Neural crest cell (in vitro differentiated cells): ENCODE results near the gene LRWD1. TPM values are rescaled to one million over a fixed set of nuclear protein-coding genes. Genes with fewer than 3 reads are reported as not detected.
"Not testable (repeated sequence)": the region's sequence is repeated elsewhere in the genome, so short reads cannot be mapped to it uniquely, and the experiment has no call there.

Experiments used
- DNase-seq: peaks from one replicate; pipeline ENCODE4 v3.0.0; 2021; ENCODE audit warnings: low read depth, mixed read lengths, low spot score
- H3K27ac Mint-ChIP-seq: one replicate; pipeline ENCODE4 v1.8.0; 2021; ENCODE audit warnings: mild to moderate bottlenecking, mixed read lengths; ENCODE audit not compliant: unreplicated experiment
- H3K27me3 Mint-ChIP-seq: 2 replicates; pipeline ENCODE4 v1.8.0; 2021; ENCODE audit warnings: low read depth, mild to moderate bottlenecking, mixed read lengths
- H3K36me3 Mint-ChIP-seq: 2 replicates; pipeline ENCODE4 v1.8.0; 2021; ENCODE audit warnings: low read depth, mild to moderate bottlenecking, mixed read lengths
- H3K4me1 Mint-ChIP-seq: 2 replicates; pipeline ENCODE4 v1.8.0; 2021; ENCODE audit warnings: mixed read lengths
- H3K4me3 Mint-ChIP-seq: one replicate; pipeline ENCODE4 v1.8.0; 2021; ENCODE audit warnings: mild to moderate bottlenecking, mixed read lengths
- H3K9me3 Mint-ChIP-seq: 2 replicates; pipeline ENCODE4 v1.8.0; 2021; ENCODE audit warnings: mixed read lengths
- CTCF ChIP-seq: fragments of 200-600 bp; sonication (generic); conservative IDR thresholded peaks from 2 replicates; pipeline ENCODE4 v1.5.0; 2021; ENCODE audit warnings: antibody characterized with exemption, mild to moderate bottlenecking
- total RNA-seq: library from RNA; stranded (reverse); gene quantifications from 2 replicates; pipeline ENCODE4 v1.2.1, GENCODE V29; 2021

Gene LRWD1
- total RNA-seq, 1 donor from 2014 or later = 36.7 TPM

- Mint-ChIP-seq H3K36me3 (peaks cover 2% of the 10 kb centered on the region), H3K4me1 (peaks cover 11% of the 10 kb centered on the region), H3K27ac (no peak overlapping the region), H3K4me3 (no peak overlapping the region), H3K9me3 (no peaks in the 10 kb centered on the region), H3K27me3 (no peaks in the 10 kb centered on the region)
- TF ChIP-seq CTCF = no peak
- DNase-seq = no peak
These were observed 12.3 kb upstream of the LRWD1 start for GRCh38 chr7:102452451-102452850.

GRCh38 chr7:102453319-102453718 lies 11.5 kb upstream of the LRWD1 start:
- peaks cover 11% of the 10 kb centered on the region for H3K4me1 Mint-ChIP-seq
- no peak overlapping the region for H3K4me3 Mint-ChIP-seq
- H3K27ac Mint-ChIP-seq = no peak overlapping the region
- no peaks in the 10 kb centered on the region for H3K9me3 Mint-ChIP-seq
- TF ChIP-seq CTCF = no peak
- no peaks in the 10 kb centered on the region for H3K27me3 Mint-ChIP-seq
- peaks cover 2% of the 10 kb centered on the region for H3K36me3 Mint-ChIP-seq
- no peak for DNase-seq

GRCh38 chr7:102454468-102454867 lies 10.3 kb upstream of the LRWD1 start:
- Mint-ChIP-seq H3K36me3 (peaks cover 2% of the 10 kb centered on the region), H3K4me3 (no peak overlapping the region), H3K27me3 (no peaks in the 10 kb centered on the region), H3K4me1 (peaks cover 11% of the 10 kb centered on the region), H3K27ac (no peak overlapping the region), H3K9me3 (no peaks in the 10 kb centered on the region)
- no peak for TF ChIP-seq CTCF
- no peak for DNase-seq

GRCh38 chr7:102454932-102455331 lies 9.9 kb upstream of the LRWD1 start:
- H3K4me1 Mint-ChIP-seq = peaks cover 11% of the 10 kb centered on the region
- not testable (repeated sequence) for H3K27me3 Mint-ChIP-seq, H3K9me3 Mint-ChIP-seq, DNase-seq, H3K4me3 Mint-ChIP-seq, H3K36me3 Mint-ChIP-seq, H3K27ac Mint-ChIP-seq

- Mint-ChIP-seq H3K4me3 (no peak overlapping the region), H3K9me3 (no peaks in the 10 kb centered on the region), H3K4me1 (peaks cover 8% of the 10 kb centered on the region), H3K27me3 (no peaks in the 10 kb centered on the region), H3K36me3 (peaks cover 2% of the 10 kb centered on the region), H3K27ac (no peak overlapping the region)
- no peak for TF ChIP-seq CTCF
- no peak for DNase-seq
These were observed 9.2 kb upstream of the LRWD1 start for GRCh38 chr7:102455596-102455995.

GRCh38 chr7:102456327-102456726 lies 8.5 kb upstream of the LRWD1 start:
- TF ChIP-seq CTCF = no peak
- no peak overlapping the region for H3K27ac Mint-ChIP-seq
- H3K4me1 Mint-ChIP-seq = peaks cover 6% of the 10 kb centered on the region
- peaks cover 2% of the 10 kb centered on the region for H3K36me3 Mint-ChIP-seq
- DNase-seq = no peak
- H3K4me3 Mint-ChIP-seq = no peak overlapping the region
- H3K27me3 Mint-ChIP-seq = no peaks in the 10 kb centered on the region
- H3K9me3 Mint-ChIP-seq = no peaks in the 10 kb centered on the region
